ENCODE results near the gene RNF151.

DNA sequence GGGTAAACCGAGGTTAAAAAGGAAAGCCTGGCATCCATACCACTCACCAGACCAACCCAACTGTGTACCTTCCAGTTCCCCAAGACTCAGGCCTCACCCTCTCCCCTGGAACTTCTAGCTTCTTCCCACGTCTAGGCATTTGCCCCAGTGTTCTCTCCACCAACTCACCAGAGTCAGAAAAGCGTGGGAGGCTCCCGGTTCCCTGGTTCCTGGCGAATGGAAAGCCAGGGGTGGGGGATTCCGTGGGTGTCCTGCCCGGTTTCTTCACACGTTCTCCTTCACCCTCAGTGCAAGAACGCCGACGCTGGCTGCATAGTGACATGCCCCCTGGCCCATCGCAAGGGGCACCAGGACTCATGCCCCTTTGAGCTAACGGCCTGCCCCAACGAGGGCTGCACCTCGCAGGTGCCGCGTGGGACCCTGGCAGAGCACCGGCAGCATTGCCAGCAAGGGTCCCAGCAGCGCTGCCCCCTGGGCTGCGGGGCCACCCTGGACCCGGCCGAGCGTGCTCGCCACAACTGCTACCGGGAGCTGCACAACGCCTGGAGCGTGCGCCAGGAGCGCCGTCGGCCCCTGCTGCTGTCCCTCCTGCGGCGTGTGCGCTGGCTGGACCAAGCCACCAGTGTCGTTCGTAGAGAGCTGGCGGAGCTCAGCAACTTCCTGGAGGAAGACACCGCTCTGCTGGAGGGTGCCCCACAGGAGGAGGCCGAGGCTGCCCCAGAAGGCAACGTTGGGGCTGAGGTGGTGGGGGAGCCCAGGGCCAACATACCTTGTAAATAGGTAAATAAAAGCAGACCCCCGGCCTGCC lies 1.7 kb downstream of the RNF151 start:
- TF ChIP-seq, protein P1, sequence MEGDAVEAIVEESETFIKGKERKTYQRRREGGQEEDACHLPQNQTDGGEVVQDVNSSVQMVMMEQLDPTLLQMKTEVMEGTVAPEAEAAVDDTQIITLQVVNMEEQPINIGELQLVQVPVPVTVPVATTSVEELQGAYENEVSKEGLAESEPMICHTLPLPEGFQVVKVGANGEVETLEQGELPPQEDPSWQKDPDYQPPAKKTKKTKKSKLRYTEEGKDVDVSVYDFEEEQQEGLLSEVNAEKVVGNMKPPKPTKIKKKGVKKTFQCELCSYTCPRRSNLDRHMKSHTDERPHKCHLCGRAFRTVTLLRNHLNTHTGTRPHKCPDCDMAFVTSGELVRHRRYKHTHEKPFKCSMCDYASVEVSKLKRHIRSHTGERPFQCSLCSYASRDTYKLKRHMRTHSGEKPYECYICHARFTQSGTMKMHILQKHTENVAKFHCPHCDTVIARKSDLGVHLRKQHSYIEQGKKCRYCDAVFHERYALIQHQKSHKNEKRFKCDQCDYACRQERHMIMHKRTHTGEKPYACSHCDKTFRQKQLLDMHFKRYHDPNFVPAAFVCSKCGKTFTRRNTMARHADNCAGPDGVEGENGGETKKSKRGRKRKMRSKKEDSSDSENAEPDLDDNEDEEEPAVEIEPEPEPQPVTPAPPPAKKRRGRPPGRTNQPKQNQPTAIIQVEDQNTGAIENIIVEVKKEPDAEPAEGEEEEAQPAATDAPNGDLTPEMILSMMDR (IDR thresholded peaks at IDR 0.05; ENCODE audit: low read depth, low read length, poor library complexity, severe bottlenecking), result no peak
- no peak for TF ChIP-seq EZH2phosphoT487 (IDR thresholded peaks at IDR 0.05; ENCODE audit: borderline replicate concordance, low read length)

Data from DOHH2 (cell line).